Measurements from ENCODE around the gene CCT4. TPM values are rescaled to one million over a fixed set of nuclear protein-coding genes. Genes with fewer than 3 reads are reported as not detected.

Gene CCT4
- total RNA-seq, 4 donors from 2014 or later: 82.7 to 97.1 (median 90.1) TPM

DNA sequence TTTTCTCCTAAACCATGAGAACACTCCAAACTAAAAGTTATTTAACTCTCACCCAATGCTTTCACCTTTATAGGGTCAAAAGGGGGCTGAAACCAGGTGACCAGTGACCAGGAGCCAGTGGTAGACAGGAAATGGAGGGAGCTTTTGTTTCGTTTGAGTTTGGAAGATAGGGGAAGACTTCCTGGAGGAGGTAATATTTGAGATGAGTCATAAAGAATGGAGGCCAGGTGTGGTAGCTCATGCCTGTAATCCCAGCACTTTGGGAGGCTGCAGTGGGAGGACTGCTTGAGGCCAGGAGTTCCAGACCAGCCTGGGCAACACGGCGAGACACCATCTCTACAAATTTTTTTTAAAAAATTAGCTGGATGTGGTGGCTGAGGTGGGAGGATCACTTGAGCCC is 43.1 kb downstream of the CCT4 start:
- no peak for TF ChIP-seq POLR2AphosphoS5 (IDR thresholded peaks at IDR 0.05)
- TF ChIP-seq, protein P1, sequence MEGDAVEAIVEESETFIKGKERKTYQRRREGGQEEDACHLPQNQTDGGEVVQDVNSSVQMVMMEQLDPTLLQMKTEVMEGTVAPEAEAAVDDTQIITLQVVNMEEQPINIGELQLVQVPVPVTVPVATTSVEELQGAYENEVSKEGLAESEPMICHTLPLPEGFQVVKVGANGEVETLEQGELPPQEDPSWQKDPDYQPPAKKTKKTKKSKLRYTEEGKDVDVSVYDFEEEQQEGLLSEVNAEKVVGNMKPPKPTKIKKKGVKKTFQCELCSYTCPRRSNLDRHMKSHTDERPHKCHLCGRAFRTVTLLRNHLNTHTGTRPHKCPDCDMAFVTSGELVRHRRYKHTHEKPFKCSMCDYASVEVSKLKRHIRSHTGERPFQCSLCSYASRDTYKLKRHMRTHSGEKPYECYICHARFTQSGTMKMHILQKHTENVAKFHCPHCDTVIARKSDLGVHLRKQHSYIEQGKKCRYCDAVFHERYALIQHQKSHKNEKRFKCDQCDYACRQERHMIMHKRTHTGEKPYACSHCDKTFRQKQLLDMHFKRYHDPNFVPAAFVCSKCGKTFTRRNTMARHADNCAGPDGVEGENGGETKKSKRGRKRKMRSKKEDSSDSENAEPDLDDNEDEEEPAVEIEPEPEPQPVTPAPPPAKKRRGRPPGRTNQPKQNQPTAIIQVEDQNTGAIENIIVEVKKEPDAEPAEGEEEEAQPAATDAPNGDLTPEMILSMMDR (IDR thresholded peaks at IDR 0.05): no peak
- no peak for TF ChIP-seq POLR2A (IDR thresholded peaks at IDR 0.05)
- no peak for TF ChIP-seq EP300 (IDR thresholded peaks at IDR 0.05)
- peaks cover 0 to 33% of the 10 kb centered on the region in 2 donors for H3K36me3 ChIP-seq
- no peaks in the 10 kb centered on the region for H3K4me1 ChIP-seq
- H3K27ac ChIP-seq: no peak overlapping the region
- no peak for ATAC-seq
- H3K27me3 ChIP-seq: no peaks in the 10 kb centered on the region
- 80 to 83% methylated on average over 3 of the region's 3 CpGs for WGBS, 2 donors (ENCODE audit: low coverage in 1 of 2)
- H3K9me3 ChIP-seq: no peaks in the 10 kb centered on the region
- H3K4me3 ChIP-seq: no peak overlapping the region

DNA sequence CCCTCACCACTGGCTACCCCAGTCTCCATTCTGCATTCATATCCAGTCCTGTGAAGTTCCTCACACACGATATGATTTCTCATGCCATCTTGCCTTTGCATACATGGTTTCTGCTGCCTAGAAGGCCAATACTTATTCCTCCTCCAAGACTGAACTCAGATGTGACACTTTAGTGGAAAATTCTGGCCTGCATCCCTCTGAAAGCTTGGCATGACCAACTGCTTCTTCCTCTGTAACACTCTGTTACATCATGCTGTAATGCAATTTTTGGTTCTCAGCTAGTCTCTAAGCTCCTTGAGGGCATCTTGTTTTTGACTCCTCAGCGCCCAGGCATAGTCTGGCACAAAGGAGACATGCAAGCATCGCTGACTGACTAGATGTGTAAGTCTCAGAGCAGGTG is 47.2 kb downstream of the CCT4 start:
- ATAC-seq: no peak
- Histone ChIP-seq H3K4me1 (no peaks in the 10 kb centered on the region), H3K27ac (no peak overlapping the region), H3K36me3 (peaks cover 0 to 34% of the 10 kb centered on the region in 2 donors), H3K9me3 (no peaks in the 10 kb centered on the region), H3K4me3 (no peak overlapping the region), H3K27me3 (no peaks in the 10 kb centered on the region)
- 94 to 96% methylated on average over 2 to 3 of the region's 3 CpGs for WGBS, 2 donors (ENCODE audit: low coverage in 1 of 2)
- TF ChIP-seq EP300 (IDR thresholded peaks at IDR 0.05): no peak
- no peak for TF ChIP-seq POLR2A (IDR thresholded peaks at IDR 0.05)
- TF ChIP-seq, protein P1 (IDR thresholded peaks at IDR 0.05): no peak
- no peak for TF ChIP-seq POLR2AphosphoS5 (IDR thresholded peaks at IDR 0.05)

DNA sequence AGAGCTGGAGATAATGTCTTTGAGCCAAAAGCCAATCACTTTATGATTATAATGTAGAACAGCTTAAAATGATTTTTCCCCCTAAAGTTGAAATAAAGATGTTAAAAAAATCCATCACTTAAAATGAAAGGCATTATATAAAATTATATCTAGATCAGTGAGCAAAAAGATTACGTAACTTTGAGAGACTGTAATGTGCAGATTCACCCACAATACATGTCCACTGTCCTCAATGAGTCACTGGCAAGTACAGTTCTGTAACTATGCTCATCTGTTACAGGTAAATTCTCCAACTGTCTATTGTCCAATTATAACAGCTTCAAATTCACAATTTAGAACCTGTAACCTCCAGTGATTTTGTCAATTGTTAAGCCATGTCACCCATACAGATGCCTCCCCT is 53.6 kb downstream of the CCT4 start:
- Histone ChIP-seq H3K27me3 (no peaks in the 10 kb centered on the region), H3K27ac (no peak overlapping the region), H3K4me1 (no peaks in the 10 kb centered on the region), H3K4me3 (no peak overlapping the region), H3K9me3 (no peaks in the 10 kb centered on the region), H3K36me3 (peaks cover 0 to 10% of the 10 kb centered on the region in 2 donors)
- no peak for ATAC-seq
- TF ChIP-seq EP300 (IDR thresholded peaks at IDR 0.05) (no peak), POLR2A (IDR thresholded peaks at IDR 0.05) (no peak), POLR2AphosphoS5 (IDR thresholded peaks at IDR 0.05) (no peak)
- TF ChIP-seq, protein P1 (IDR thresholded peaks at IDR 0.05): no peak
- 55 to 100% methylated on average over 1 of the region's 1 CpG for WGBS, 2 donors (ENCODE audit: low coverage in 1 of 2)

DNA sequence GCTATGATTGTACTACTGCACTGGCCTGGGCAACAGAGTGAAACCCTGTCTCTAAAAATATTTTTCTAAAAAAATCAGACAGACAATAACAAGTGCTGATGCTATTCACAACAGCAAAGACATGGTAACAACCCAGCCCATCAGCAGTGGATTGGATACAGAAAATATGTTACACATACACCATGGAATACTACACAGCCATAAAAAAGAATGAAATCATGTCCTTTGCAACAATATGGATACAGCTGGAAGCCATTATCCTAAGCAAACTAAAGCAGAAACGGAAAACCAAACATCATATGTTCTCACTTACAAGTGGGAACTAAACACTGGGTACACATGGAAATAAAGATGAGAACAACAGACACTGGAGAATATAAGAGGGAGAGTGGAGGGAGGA is 54.5 kb downstream of the CCT4 start:
- Histone ChIP-seq H3K27me3 (no peaks in the 10 kb centered on the region), H3K27ac (no peak overlapping the region), H3K9me3 (no peaks in the 10 kb centered on the region), H3K36me3 (peaks cover 0 to 10% of the 10 kb centered on the region in 2 donors), H3K4me1 (no peaks in the 10 kb centered on the region), H3K4me3 (no peak overlapping the region)
- WGBS, 2 donors (ENCODE audit: low coverage in 1 of 2): 88 to 100% methylated on average over 1 of the region's 1 CpG
- ATAC-seq: no peak
- TF ChIP-seq EP300 (IDR thresholded peaks at IDR 0.05): no peak
- TF ChIP-seq POLR2A (IDR thresholded peaks at IDR 0.05): no peak
- TF ChIP-seq, protein P1 (IDR thresholded peaks at IDR 0.05): no peak
- no peak for TF ChIP-seq POLR2AphosphoS5 (IDR thresholded peaks at IDR 0.05)

DNA sequence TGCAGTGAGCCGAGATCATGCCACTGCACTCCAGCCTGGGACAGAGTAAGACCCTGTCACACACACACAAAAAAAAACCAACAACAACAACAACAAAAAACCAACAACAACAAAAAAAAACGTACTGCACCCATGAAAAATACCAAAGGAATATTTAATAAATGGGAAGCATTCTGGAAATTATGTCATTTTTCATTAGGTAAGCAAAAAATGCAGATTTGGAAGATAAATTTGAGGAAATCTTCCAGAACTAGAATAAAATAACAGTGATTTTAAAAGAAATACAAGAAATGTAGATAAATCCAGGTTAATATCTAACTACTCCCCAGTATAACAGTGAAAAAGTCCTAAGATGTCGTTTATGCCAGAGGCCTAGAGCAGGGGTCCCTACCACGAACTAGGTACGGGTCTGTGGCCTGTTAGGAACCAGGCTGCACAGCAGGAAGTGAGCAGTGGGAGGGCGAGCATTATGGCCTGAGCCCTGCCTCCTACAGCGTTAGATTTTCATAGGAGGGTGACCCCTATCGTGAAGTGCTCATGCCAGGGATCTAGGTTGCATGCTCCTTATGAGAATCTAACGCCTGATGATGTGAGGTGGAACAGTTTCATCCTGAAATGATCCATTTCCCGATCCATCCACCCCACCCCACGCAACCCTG is 56.1 kb downstream of the CCT4 start:
- Histone ChIP-seq H3K4me3 (no peak overlapping the region), H3K27ac (no peak overlapping the region), H3K27me3 (no peaks in the 10 kb centered on the region), H3K9me3 (no peaks in the 10 kb centered on the region), H3K4me1 (no peaks in the 10 kb centered on the region), H3K36me3 (peaks cover 0 to 10% of the 10 kb centered on the region in 2 donors)
- ATAC-seq: no peak
- TF ChIP-seq POLR2A (IDR thresholded peaks at IDR 0.05) (no peak), EP300 (IDR thresholded peaks at IDR 0.05) (no peak), POLR2AphosphoS5 (IDR thresholded peaks at IDR 0.05) (no peak)
- TF ChIP-seq, protein P1 (IDR thresholded peaks at IDR 0.05): no peak
- WGBS, 2 donors (ENCODE audit: low coverage in 1 of 2): 75 to 77% methylated on average over 6 to 8 of the region's 11 CpGs

Measured in gastroesophageal sphincter (tissue), 4 donors.